Activated CD8-positive, alpha-beta T cell treated with anti-CD3 and anti-CD28 coated beads for 36 hours (primary cell): ENCODE data around the gene ZNF497. TPM values are rescaled to one million over a fixed set of nuclear protein-coding genes. Genes with fewer than 3 reads are reported as not detected.

Source experiments
- ATAC-seq: fragments of 200-7000 bp; cut with Tn5 transposase; one replicate; pipeline ENCODE4 v1.10.0; 2021; ENCODE audit warnings: mild to moderate bottlenecking, moderate library complexity
- CTCF ChIA-PET: fragments of 350-600 bp; sonication (Branson Sonifier 250); formaldehyde crosslinking; loops from one replicate; lab custom pipeline; 2021; ENCODE audit warnings: antibody characterized with exemption; lab: Charles Lee
- POLR2A ChIA-PET: fragments of 350-600 bp; sonication (Branson Sonifier 250); formaldehyde crosslinking; loops from one replicate; lab custom pipeline; 2021; ENCODE audit warnings: antibody characterized with exemption; lab: Charles Lee
- DNase-seq: peaks from one replicate; pipeline ENCODE4 v3.0.0-alpha.2; 2020
- H3K27ac Mint-ChIP-seq: one replicate; pipeline ENCODE4 v1.8.0; 2021; ENCODE audit warnings: mild to moderate bottlenecking, mixed read lengths
- H3K27me3 Mint-ChIP-seq: one replicate; pipeline ENCODE4 v1.8.0; 2021; ENCODE audit warnings: mixed read lengths
- H3K36me3 Mint-ChIP-seq: one replicate; pipeline ENCODE4 v1.8.0; 2021; ENCODE audit warnings: low read depth, mixed read lengths
- H3K4me1 Mint-ChIP-seq: one replicate; pipeline ENCODE4 v1.8.0; 2021; ENCODE audit warnings: low read depth, mixed read lengths
- H3K4me3 Mint-ChIP-seq: one replicate; pipeline ENCODE4 v1.8.0; 2021; ENCODE audit warnings: mild to moderate bottlenecking, moderate library complexity, mixed read lengths
- H3K9me3 Mint-ChIP-seq: one replicate; pipeline ENCODE4 v1.8.0; 2021; ENCODE audit warnings: mixed read lengths
- intact Hi-C: fragments of 100-400 bp; cut with micrococcal nuclease; formaldehyde crosslinking; loops from one replicate; pipeline ENCODE4 v1.10.0; 2022
- total RNA-seq, 2 experiments: library from RNA; stranded (reverse); gene quantifications; one replicate each; pipeline ENCODE4 v1.2.3, GENCODE V29; 2021
- TF ChIP-seq, protein P1 (sequence below): fragments of 200-600 bp; IDR thresholded peaks from one replicate; pipeline ENCODE4 v1.8.0; 2022; ENCODE audit warnings: antibody characterized with exemption, mild to moderate bottlenecking

The ZNF497 gene
- total RNA-seq, 2 experiments from 2014 or later, result 1.3 to 1.6 TPM

DNA sequence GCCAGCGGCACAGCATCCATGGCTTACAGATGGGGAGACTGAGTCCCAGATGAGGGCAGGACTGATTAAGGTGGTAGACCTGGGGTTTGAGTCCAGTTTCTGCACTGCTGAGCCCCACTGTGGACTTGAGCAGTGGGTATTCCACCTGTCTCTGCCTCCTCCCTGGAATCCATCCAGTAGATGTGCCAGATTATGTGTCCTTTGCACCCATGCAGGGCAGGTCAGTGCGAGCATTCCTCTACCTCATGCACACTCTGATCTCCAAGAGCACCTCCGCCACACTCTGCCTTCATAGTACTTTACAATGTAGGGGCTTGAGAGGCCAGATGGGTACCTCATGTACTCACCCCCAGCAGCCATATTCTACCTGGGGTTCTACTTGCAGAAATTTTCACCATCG is 25.7 kb downstream of the ZNF497 start:
- H3K27me3 Mint-ChIP-seq, result no peaks in the 10 kb centered on the region
- CTCF ChIA-PET, result no interaction called here
- H3K27ac Mint-ChIP-seq, result no peak overlapping the region
- intact Hi-C loops, result no loop called here
- H3K9me3 Mint-ChIP-seq, result no peaks in the 10 kb centered on the region
- TF ChIP-seq, protein P1, sequence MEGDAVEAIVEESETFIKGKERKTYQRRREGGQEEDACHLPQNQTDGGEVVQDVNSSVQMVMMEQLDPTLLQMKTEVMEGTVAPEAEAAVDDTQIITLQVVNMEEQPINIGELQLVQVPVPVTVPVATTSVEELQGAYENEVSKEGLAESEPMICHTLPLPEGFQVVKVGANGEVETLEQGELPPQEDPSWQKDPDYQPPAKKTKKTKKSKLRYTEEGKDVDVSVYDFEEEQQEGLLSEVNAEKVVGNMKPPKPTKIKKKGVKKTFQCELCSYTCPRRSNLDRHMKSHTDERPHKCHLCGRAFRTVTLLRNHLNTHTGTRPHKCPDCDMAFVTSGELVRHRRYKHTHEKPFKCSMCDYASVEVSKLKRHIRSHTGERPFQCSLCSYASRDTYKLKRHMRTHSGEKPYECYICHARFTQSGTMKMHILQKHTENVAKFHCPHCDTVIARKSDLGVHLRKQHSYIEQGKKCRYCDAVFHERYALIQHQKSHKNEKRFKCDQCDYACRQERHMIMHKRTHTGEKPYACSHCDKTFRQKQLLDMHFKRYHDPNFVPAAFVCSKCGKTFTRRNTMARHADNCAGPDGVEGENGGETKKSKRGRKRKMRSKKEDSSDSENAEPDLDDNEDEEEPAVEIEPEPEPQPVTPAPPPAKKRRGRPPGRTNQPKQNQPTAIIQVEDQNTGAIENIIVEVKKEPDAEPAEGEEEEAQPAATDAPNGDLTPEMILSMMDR, result no peak
- POLR2A ChIA-PET, result interaction anchor here (1.7 kb wide), 1 partner anchor 10 kb away, joined by 4 read pairs; no protein-coding TSS in a partner anchor
- DNase-seq, result no peak
- peaks cover 6% of the 10 kb centered on the region for H3K4me1 Mint-ChIP-seq
- no peak for ATAC-seq
- H3K4me3 Mint-ChIP-seq, result no peak overlapping the region
- H3K36me3 Mint-ChIP-seq, result peaks cover 38% of the 10 kb centered on the region

- no peak overlapping the region for H3K27ac Mint-ChIP-seq
- CTCF ChIA-PET, result no interaction called here
Measured at GRCh38 chr19:58336216-58336615, 26.3 kb downstream of the ZNF497 start.

DNA sequence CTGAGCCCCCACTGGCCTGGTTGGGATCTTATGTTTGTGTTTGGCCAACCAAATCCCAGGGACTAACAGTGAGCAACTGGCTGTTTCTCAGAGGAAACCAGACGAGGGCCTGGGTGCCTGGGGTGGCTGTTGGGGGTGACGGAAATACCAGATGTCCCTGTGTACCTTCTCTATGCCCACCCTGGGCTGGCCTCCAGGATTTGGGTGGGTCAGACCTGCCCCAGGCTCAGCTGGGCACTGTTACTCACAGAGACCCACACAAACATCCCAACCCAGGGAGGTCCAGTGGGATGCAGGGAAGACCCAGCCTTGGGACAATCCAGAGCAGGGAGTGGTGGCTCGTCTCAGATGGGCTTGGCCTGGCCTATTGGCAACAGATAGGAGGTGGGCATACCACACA is 26.9 kb downstream of the ZNF497 start:
- POLR2A ChIA-PET, result interaction anchor here (1.7 kb wide), 1 partner anchor 11 kb away, joined by 4 read pairs; no protein-coding TSS in a partner anchor
- Mint-ChIP-seq H3K9me3 (no peaks in the 10 kb centered on the region), H3K27ac (no peak overlapping the region), H3K27me3 (no peaks in the 10 kb centered on the region), H3K4me3 (no peak overlapping the region), H3K4me1 (peaks cover 6% of the 10 kb centered on the region), H3K36me3 (peaks cover 33% of the 10 kb centered on the region)
- no peak for ATAC-seq
- TF ChIP-seq, protein P1, result no peak
- intact Hi-C loops, result no loop called here
- CTCF ChIA-PET, result no interaction called here
- no peak for DNase-seq

More at GRCh38 chr19:58336216-58336615, 26.3 kb downstream of the ZNF497 start:
- Mint-ChIP-seq H3K36me3 (peaks cover 36% of the 10 kb centered on the region), H3K4me1 (peaks cover 6% of the 10 kb centered on the region), H3K4me3 (no peak overlapping the region), H3K27me3 (no peaks in the 10 kb centered on the region), H3K9me3 (no peaks in the 10 kb centered on the region)
- intact Hi-C loops, result no loop called here
- ATAC-seq (no peak), DNase-seq (no peak)
- POLR2A ChIA-PET, result interaction anchor here (1.7 kb wide), 1 partner anchor 11 kb away, joined by 4 read pairs; no protein-coding TSS in a partner anchor
- TF ChIP-seq, protein P1, result no peak

DNA sequence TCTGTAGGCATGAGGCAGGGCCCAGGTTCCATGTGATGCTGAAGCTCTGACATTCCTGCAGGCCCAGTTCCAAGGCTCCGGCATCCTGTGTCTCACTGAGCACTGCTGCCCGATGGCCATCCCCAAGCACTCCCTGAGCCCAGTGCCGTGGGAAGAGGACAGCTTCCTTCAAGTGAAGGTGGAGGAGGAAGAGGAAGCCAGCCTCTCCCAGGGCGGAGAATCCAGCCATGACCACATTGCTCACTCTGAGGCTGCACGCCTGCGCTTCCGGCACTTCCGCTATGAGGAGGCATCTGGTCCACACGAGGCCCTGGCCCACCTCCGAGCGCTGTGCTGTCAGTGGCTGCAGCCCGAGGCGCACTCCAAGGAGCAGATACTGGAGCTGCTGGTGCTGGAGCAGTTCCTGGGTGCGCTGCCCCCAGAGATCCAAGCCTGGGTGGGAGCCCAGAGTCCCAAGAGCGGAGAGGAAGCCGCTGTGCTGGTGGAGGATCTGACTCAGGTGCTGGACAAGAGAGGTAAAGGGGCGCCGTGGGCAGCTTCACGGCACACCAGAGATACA is 27.8 kb downstream of the ZNF497 start:
- Mint-ChIP-seq H3K36me3 (peaks cover 30% of the 10 kb centered on the region), H3K27me3 (no peaks in the 10 kb centered on the region), H3K27ac (no peak overlapping the region), H3K9me3 (no peaks in the 10 kb centered on the region), H3K4me1 (peaks cover 5% of the 10 kb centered on the region), H3K4me3 (no peak overlapping the region)
- TF ChIP-seq, protein P1, result no peak
- ATAC-seq (no peak), DNase-seq (no peak)
- POLR2A ChIA-PET, result interaction anchor here (0.6 to 0.9 kb wide), 2 partner anchors 11 to 26 kb away, joined by 3 read pairs; no protein-coding TSS in a partner anchor
- CTCF ChIA-PET, result no interaction called here
- intact Hi-C loops, result no loop called here

DNA sequence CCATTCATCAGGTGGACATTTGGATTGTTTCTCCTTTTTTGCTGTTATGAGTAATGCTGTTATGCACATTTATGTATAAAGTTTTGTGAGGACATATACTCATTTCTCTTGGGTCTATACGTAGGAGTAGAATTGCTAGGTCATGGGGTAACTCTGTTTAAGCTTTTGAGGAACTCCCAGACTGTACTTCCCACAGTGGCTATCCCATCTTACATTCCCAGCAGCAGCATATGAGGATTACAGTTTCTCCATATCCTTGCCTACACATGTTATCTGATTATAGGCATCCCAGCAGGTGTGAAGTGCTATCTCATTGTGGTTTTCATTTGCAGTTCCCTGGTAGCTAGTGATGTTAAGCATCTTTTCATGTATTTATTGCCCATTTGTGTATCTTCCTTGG is 29.9 kb downstream of the ZNF497 start:
- H3K4me3 Mint-ChIP-seq, result no peak overlapping the region
- TF ChIP-seq, protein P1, result no peak
- peaks cover 14% of the 10 kb centered on the region for H3K4me1 Mint-ChIP-seq
- ChIA-PET CTCF (interaction anchor here (0.8 to 2.1 kb wide), 4 partner anchors 8 to 186 kb away, joined by 3 to 6 read pairs (median 3); no protein-coding TSS in a partner anchor), POLR2A (no interaction called here)
- ATAC-seq (no peak), DNase-seq (no peak)
- H3K27me3 Mint-ChIP-seq, result no peaks in the 10 kb centered on the region
- peaks cover 13% of the 10 kb centered on the region for H3K36me3 Mint-ChIP-seq
- H3K9me3 Mint-ChIP-seq, result no peaks in the 10 kb centered on the region
- no peak overlapping the region for H3K27ac Mint-ChIP-seq
- intact Hi-C loops, result no loop called here
